ENCODE results near the gene CCDC24. TPM values are rescaled to one million over a fixed set of nuclear protein-coding genes. Genes with fewer than 3 reads are reported as not detected.
A peak's percentile ranks its signal among the peaks of the same experiment; 100 is the strongest.

Gene CCDC24
- 19.5 TPM for polyA plus RNA-seq (ENCODE audit: insufficient read length)
- long read RNA-seq, donor 1, partial matches to known transcripts, result 0 of 1 reads
- long read RNA-seq, donor 1, other reads (novel, unspliced or antisense), result 0 of 1 reads
- long read RNA-seq, donor 2, partial matches to known transcripts, result 16 of 18 reads
- long read RNA-seq, donor 2, other reads (novel, unspliced or antisense), result 0 of 18 reads
- long read RNA-seq, donor 3, partial matches to known transcripts, result 0 of 1 reads
- long read RNA-seq, donor 3, other reads (novel, unspliced or antisense), result 0 of 1 reads
- long read RNA-seq, donor 4, partial matches to known transcripts, result 0 of 1 reads
- long read RNA-seq, donor 4, other reads (novel, unspliced or antisense), result 0 of 1 reads
- long read RNA-seq, donor 5, partial matches to known transcripts, result 0 of 1 reads
- long read RNA-seq, donor 5, other reads (novel, unspliced or antisense), result 0 of 1 reads
- long read RNA-seq, donor 6, result 0 reads
- long read RNA-seq, donor 7, partial matches to known transcripts, result 0 of 2 reads
- long read RNA-seq, donor 7, other reads (novel, unspliced or antisense), result 0 of 2 reads
- long read RNA-seq, donor 8, result 0 reads

DNA sequence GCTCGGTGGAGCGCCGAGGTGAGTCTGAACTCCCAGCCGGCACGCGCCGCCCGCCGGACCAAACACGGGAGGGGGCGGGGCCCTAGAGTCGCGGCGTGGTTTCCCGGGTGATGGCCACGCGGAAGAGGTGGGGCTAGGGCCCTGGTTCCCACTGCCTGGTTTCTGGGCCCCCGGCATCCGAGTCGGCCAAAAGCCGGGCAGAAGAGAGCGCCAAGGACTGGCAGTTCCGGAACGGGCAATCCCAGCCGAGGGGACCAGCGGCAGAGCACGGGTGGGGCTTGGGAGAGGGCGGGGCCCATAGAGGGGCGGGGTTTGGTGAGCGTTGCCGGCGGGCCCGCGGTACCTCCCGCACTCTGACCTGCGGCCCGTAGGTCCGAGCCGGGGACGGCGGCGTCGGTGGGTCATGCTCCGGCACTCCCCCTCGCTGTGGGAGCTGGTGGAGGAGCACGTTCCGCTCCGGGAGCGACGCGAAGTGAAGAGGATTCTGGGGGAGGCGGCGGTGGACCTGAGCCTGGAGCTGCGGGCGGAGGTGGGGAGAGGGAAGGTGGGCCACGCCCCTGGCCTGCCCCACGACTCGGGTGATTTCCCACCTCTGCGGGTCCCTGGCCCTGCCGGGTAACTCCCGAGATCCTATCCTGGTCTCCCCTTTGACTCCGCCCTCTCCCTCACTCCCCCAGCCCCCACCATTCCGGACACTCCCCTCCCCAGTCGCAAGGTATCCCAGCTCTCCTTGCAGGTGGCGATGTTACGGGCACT lies at the start of gene CCDC24:
CCDC24 (plus strand) TSS at position 124 of the 756 bp plus-strand sequence; CDS start at position 404, 280 bp downstream.
- peak; percentile 76 for DNase-seq

- DNase-seq, result no peak
Measured at GRCh38 chr1:43942411-43942810, 49.0 kb upstream of the CCDC24 start.

GRCh38 chr1:43944860-43945259 lies 46.5 kb upstream of the CCDC24 start:
- DNase-seq, result no peak

DNA sequence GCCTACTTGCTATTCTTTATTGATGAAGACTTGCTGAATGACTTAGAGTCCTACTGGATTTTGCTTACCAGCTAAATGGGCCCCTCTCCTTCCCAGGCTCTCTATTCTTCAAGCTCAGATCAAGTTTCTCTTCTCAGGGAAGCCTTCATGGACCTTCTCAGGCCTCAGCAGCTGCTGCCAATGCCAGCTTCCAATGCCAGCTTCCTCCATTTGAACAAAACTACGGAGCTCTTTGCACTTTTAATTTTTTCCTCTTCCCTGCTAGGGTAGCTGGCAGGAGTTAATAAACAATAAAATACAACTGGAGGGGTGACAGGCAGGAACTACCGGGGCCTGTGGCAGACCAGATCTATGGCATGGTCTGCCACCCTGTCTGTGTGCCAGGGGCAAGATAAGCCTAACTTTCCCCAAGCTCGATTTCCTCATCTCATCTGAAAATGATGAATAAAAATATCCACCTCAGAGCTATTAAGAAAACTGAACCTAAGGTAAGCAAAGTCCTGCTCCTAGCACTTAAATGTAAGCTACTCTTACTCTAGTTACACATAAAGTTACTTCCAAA lies 45.6 kb upstream of the CCDC24 start:
- DNase-seq, result no peak

DNA sequence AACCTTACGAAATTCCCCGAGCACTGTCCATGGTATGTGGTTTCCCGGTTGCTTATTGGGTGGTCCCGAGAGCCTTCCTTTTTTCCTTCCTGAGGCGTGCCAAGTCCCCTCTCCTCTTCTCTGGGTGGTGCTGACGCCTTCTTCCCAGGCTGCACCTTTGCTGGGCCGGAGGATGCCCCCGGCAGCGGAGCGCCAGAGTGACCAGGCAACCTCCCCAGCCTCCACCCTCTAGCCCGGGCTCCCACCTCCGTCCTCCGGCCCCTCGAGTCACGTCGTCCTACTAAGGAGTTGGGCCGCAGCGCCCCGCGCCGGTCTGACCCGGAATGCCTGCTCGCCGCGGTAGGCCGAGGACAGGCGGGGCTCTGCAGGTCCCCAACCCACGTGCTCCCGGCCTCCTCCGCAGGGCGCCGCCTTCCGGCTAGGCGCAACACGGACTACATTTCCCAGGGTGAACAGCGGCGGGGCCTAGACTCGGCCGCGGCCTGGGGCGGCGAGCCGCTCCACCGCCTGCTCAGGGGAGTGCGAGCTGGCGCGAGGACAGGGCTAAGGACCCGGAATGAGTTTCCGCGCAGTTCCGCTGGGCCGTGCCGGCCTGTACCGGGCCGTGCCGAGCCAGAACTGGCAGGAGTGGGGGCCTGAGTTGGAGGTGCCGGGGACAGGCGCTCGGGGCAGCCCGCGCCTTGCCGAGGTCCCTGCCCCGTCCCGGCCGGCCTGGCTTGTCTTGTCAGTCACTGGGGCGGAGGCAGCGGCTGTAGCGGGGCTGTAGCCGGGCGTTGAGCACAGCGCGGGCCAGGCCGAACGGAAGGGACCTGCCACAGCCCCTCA lies 45.0 kb upstream of the CCDC24 start, which contains the start of gene IPO13:
IPO13 (plus strand) TSS at position 715 of the 825 bp plus-strand sequence. CDS start 651 bp downstream, outside the sequence.
- peak; percentile 95 for DNase-seq

DNA sequence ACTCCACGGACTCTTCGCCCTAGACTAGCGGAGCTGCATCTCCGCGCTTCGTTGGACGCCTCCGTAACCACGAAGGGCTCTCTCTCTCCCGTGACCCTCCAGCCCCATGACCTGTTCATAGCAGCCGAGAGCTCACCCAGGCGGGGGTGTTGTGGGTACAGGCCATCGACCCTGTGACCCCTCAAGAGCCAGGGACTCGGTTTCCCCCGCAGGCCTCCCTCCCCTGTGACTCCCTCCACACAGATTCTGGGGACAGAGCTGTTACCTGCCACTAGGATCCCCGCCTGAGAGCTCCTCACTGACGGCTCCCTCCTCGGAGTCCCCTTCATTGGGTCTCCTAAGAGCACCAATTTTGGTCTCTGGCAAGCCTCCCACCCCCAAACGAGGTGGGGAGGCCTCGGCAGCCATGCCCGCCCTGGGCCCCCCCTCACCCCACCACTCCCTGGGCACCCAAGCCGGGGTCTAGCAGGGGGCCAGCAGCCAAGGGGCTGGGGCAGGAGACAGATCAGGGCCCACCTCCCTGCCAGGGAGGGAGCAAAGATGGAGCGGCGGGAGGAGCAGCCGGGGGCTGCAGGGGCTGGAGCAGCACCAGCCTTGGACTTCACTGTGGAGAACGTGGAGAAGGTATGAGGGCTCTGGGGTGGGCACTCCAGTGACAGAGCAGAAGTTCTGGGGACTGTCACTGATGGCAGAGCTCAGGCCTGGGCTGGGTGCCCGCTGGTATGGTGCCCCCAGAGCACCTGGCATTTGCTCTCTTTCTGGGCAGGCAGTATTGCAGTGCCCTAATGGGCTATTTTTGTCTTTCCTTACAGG lies 44.1 kb upstream of the CCDC24 start:
- no peak for DNase-seq

- no peak for DNase-seq
Measured at GRCh38 chr1:43947874-43948437, 43.4 kb upstream of the CCDC24 start.

GRCh38 chr1:43949678-43950077 lies 41.7 kb upstream of the CCDC24 start:
- DNase-seq, result no peak

GRCh38 chr1:43951021-43951985 lies 40.1 kb upstream of the CCDC24 start:
- DNase-seq, result no peak

DNA sequence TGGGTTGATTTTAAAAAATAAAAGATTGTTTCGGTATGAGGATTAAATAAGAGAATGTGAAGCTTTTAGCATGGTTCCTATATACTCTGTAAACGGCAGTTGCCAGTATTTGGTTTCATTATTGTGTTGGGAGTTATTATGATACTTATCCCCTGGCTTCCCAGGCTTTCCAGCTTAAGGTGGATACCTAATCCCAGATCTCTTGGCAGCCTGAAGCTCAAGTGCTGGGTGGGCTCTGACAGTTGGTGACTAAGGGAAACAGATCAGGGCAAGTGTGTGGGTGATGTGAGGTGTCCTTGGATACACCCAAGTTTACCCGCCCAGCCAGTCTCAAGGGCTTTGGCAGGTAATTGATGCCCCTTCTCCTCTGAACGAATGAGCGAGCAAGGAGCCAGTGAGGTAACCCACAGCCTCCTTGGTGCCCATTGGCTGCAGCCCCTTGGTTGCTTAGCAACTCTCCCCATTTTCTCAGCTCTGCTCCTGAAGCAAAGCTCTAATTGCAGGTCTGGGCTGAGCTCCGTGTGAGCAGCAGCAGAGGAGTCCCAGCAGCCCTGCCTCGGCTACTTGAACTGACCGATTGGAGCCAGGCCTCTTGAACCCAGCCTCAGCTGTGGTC lies 38.6 kb upstream of the CCDC24 start:
- peak; percentile 64 for DNase-seq

- DNase-seq, result no peak
Measured at GRCh38 chr1:43953361-43953760, 38.0 kb upstream of the CCDC24 start.

GRCh38 chr1:43954036-43954435 lies 37.4 kb upstream of the CCDC24 start:
- DNase-seq, result no peak

DNA sequence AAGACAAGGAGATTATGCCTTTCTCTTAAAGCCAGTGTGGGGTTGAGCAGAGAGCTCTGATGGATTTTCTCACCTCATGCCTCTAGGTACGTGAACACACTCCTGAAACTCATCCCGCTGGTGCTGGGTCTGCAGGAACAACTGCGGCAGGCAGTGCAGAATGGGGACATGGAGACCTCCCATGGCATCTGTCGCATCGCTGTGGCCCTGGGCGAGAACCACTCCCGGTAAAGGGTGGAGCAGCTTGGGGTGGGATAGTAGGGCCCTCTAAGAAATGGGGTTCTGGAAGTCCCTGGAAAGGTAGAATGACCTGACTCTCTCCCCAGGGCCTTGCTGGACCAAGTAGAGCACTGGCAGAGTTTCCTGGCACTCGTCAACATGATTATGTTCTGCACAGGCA lies 35.2 kb upstream of the CCDC24 start:
- DNase-seq, result no peak

DNA sequence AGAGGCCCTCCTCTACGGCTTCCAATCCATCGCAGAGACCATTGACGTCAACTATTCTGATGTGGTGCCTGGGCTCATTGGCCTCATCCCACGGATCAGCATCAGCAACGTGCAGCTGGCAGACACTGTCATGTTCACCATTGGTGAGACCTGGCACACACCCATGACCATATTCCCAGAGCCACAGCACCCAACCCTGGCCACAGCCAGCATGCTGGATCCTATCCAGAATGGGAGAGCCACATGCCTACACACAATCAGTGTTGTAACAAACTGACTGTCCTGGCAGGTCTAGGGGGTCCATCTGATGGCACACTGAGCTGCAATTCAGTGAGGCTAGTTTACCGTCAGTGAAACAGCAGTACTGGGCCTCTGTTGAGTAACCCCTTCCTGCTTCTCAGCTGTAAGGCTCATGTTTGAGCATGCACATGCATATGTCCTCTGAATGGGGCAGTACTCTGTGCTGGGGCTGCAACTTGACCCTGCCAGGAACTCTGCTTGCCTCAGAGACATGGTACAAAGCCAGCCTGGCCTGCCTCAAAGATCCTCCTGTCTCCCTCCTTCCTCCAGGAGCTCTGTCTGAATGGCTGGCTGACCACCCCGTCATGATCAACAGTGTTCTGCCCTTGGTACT lies 33.9 kb upstream of the CCDC24 start:
- no peak for DNase-seq

DNA sequence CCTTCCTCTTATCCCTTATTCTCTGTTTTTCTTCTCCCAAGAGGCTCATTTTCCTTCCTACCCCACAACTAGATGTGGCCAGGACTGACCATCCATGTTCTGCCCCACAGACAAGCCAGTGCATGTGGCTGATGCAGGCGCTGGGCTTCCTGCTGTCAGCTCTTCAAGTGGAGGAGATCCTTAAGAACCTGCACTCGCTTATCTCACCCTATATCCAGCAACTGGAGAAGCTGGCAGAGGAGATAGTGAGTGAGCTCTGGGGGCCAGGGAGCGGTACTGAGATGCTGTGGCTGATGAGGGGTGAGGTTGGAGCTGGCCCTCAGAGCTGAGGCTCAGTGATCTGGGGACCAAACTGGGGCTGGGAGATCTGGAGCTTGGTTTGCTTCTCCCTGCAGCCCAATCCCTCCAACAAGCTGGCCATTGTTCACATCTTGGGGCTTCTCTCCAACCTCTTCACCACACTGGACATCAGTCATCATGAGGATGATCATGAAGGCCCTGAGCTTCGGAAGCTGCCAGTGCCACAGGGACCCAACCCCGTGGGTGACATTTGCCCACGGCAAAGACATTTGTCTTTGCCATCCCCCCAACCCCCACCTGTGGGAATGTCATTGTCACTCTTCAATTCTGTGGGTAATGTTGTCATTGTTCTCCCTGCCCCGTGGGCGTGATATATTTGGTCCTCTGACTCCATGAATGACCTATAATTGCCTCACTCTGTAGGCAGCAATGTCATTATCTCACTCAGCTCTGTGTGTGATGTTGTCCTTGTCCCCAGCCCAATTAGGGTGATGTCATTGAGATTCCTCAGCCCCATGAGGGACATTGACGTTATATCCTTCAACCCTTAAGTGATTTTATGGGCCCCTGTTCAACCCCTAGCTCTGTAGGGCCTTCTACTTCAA lies 32.8 kb upstream of the CCDC24 start:
- DNase-seq, result no peak

DNA sequence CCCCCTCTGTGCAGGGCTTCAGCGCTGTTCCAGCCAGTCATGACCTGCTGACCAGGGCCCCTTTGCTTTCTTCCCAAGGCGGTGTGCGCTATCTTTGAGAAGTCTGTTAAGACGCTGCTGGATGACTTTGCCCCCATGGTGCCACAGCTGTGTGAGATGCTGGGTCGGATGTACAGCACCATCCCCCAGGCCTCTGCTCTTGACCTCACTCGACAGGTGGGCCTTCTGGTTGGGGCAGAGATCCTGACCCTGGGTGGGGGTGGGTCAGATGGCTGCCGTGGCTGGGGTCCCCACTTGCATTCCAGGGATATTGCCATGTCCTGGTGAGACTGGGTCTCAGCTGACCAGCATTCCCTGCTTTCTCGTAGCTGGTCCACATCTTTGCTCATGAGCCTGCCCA lies 30.6 kb upstream of the CCDC24 start:
- DNase-seq, result no peak

DNA sequence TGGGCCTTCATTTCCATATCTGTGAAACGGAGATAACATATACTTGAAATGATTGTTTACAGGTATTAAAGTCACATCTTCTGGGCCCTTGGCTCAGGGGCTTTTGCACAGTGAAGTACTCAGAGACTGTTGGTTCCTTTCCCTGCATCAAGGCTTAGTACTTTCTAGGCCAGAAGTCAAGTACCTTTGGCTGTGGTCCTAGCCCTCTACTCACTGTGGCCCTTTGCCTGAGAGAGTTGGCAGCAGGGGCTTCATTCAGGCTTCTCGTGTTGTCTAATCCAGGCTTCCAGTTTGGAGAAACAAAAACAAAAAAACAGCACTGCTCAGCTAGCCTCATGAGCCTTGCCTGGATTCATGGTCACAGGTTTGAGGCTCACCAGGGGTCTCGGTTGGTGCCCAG lies 29.7 kb upstream of the CCDC24 start:
- DNase-seq, result no peak

Data from left kidney (tissue), 8 donors.